ENCODE results near the gene METTL2B.

GRCh38 chr7:128450409-128450808 is 26.1 kb upstream of the METTL2B start:
- TF ChIP-seq EP300 (IDR thresholded peaks at IDR 0.05) (no peak), POLR2A (IDR thresholded peaks at IDR 0.05) (no peak)
- TF ChIP-seq, protein P1, sequence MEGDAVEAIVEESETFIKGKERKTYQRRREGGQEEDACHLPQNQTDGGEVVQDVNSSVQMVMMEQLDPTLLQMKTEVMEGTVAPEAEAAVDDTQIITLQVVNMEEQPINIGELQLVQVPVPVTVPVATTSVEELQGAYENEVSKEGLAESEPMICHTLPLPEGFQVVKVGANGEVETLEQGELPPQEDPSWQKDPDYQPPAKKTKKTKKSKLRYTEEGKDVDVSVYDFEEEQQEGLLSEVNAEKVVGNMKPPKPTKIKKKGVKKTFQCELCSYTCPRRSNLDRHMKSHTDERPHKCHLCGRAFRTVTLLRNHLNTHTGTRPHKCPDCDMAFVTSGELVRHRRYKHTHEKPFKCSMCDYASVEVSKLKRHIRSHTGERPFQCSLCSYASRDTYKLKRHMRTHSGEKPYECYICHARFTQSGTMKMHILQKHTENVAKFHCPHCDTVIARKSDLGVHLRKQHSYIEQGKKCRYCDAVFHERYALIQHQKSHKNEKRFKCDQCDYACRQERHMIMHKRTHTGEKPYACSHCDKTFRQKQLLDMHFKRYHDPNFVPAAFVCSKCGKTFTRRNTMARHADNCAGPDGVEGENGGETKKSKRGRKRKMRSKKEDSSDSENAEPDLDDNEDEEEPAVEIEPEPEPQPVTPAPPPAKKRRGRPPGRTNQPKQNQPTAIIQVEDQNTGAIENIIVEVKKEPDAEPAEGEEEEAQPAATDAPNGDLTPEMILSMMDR (IDR thresholded peaks at IDR 0.05): no peak

Measured in suprapubic skin (tissue), 3 donors.